Measurements from ENCODE around the gene NCKAP1.

DNA sequence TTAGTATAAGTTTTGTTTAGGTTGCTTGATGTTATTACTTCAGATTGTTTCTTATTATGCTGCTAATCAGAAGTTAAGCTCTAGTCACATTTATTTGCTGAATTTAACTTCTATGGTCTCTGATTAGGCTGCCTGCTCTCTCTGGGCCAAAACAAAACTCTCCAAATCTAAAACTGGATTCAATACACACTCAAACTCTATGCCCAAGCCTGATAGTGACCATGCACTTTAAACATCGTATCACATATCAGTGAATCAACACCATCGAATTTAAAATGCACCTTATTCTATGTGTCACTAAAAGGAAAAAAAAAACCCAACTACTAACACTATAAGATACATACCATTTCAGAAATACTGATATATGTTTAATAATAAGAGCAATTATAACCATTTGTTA lies 94.9 kb downstream of the NCKAP1 start:
- TF ChIP-seq, protein P1, sequence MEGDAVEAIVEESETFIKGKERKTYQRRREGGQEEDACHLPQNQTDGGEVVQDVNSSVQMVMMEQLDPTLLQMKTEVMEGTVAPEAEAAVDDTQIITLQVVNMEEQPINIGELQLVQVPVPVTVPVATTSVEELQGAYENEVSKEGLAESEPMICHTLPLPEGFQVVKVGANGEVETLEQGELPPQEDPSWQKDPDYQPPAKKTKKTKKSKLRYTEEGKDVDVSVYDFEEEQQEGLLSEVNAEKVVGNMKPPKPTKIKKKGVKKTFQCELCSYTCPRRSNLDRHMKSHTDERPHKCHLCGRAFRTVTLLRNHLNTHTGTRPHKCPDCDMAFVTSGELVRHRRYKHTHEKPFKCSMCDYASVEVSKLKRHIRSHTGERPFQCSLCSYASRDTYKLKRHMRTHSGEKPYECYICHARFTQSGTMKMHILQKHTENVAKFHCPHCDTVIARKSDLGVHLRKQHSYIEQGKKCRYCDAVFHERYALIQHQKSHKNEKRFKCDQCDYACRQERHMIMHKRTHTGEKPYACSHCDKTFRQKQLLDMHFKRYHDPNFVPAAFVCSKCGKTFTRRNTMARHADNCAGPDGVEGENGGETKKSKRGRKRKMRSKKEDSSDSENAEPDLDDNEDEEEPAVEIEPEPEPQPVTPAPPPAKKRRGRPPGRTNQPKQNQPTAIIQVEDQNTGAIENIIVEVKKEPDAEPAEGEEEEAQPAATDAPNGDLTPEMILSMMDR (conservative IDR thresholded peaks at IDR 0.05; ENCODE audit: low read length), result no peak
- no peak for TF ChIP-seq EZH2phosphoT487 (IDR thresholded peaks at IDR 0.05; ENCODE audit: borderline replicate concordance)

Data from Loucy (cell line).